Skeletal muscle cell (primary cell): ENCODE data around the gene DOK7.

Source experiments
- DNase-seq: peaks from one replicate; pipeline ENCODE4 v3.0.0-alpha.2; 2010; ENCODE audit warnings: low read depth
- H3K4me3 ChIP-seq: 2 replicates; pipeline ENCODE4 v1.5.1; 2011; ENCODE audit warnings: low read depth, mild to moderate bottlenecking, control low read depth, low read length, moderate library complexity

DOK7 gene

DNA sequence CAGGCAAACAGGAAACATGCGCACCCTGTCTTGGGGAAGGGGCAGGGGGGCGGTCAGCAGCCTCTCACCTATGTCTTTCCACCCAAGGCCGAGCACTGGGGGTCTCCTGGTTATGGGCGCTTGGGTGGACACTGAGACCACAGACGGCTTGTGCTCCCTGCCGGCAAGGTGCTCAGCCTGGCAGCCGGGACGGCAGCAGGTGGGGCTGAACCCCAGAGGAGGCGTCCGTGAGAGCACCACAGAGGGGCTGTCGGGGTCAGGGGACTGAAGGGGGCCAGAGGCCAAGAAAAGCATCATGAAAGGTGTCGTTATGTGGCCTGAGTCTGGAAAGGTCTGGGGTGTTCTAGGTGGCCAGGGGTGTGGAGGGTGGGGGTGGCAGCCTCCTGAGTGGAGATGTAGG is 19.6 kb downstream of the DOK7 start:
- H3K4me3 ChIP-seq = no peak overlapping the region
- no peak for DNase-seq

DNA sequence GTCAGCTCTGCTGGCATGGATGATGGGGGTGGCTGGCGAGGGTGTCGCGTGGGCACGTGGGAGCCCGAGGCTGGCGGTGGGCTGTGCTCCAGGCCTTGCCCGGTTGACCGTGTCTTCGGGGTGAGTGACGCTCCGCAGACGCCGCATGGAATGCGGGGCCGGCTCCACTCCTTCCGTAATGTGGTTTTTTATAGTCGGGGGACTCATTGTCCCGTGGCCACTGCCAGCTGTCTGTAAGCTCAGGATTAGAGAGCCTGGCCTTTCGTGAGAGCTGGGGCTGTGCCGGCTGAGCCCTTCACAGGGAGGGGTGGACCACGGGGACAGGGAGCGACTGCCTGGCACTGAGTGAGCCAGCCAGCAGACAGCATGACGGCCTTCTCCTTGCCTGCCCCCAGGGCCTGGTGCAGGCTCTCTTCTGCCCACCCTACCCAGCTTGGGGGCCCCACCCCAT is 20.4 kb downstream of the DOK7 start:
- H3K4me3 ChIP-seq = no peak overlapping the region
- no peak for DNase-seq

DNA sequence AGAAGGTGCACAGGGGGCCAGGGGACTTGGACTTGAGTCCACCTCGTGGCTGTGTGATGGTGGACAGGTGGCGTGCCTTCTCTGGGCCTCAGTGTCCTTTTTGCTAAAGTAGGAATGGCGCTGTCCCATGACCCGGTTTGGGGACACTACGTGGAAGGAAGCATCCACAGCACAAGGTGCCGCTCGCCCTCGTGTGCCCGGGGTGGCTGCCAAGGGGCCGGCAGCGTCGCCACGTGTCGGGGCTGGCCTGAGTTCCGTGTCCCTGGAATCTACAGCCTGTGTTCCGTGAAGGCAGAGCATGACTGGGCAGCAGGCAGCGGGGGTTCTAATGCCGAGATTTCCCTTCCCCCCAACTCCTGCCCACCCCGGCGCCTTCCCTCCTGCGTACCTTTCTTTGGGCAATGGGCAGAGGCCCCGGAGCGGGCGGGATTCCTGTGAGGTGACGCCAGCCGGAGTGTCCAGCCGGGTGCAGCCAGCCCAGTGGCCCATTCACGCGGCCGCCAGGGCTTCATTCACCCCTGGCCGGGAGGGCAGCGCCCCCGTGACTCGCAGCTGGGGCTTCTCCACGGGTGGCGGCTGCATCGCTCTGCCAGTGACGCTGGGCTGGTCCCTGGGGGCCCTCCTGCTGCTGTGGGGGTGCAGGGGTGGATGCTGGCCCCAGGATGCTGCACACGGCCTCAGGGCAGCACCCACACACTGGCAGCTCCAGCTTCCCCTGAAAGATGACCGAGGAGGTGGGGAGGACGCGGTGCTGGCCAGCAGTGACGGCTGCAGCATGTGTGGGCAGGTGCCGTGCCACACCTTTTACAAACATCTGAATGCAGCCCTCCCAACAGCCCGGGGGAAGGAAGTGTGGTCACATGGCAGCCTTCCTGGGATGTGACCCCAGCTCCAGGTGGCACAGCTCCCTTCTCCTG is 21.2 kb downstream of the DOK7 start:
- H3K4me3 ChIP-seq = no peak overlapping the region
- no peak for DNase-seq

DNA sequence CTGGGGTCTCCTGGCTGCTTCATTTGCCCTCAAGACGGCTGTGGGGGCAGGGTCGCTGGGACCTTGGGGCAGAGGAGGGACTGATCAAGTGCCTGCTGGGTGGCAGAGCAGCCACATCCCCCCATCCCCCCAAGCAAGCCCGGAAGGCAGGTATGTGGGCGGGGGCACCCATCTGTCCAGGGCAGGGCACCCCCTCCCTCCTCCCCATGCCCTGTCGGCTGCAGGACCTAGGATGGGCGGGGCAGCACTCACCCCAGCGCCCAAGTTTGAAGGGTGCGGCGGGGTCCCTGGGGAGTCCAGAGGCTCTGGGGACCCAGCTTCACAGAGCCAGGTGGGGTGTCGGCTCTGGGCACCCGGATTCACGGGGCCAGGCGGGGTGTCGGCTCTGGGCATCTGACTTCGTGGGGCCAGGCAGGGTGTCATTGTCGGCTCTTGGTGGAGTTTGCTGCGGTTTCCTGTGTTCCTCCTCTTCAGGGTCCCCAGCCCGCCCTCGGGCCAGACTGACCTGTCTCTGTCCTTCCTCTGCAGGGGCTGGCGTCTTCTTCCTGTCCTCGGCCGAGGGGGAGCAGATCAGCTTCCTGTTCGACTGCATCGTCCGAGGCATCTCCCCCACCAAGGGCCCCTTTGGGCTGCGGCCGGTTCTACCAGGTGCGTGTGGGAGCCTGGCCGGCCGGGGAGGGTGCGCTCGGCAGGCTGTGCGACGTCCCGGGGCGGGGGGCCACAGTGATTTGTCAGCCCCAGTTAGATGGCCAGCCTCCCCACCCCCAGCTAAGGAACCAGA is 22.1 kb downstream of the DOK7 start:
- no peak for DNase-seq
- no peak overlapping the region for H3K4me3 ChIP-seq

DNA sequence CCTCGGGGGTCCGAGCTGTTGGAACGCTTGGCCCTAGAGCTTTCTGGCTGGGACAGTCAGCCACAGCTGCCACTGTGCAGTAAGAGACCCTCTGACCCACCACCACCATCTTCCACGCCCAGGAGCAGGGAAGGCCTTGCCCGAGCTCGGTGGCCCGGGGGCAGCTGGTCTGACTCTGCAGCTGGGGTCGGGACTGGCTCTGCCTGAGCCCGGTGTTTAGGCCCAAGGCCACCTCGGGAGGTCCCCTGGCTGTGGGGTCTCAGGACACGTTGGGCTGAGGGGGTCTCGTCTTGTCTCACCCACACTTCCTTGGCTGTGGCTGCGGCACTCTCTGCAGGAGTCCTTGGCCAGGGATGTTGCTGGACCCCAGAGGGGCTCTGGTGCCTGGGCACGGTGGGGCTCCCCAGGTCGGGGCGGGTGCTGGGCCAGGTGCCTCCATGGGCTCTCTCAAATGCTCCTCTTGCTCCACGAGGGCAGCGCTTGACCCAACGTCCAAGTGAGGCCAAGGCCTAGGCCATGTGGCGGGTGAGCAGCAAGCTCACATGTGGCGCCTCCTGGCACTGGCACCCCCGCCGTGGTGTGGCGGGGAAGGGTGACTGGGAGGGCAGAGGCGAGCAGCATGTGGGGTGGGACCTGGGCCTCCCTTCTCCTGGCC is 22.9 kb downstream of the DOK7 start:
- no peak for DNase-seq
- H3K4me3 ChIP-seq = no peak overlapping the region

DNA sequence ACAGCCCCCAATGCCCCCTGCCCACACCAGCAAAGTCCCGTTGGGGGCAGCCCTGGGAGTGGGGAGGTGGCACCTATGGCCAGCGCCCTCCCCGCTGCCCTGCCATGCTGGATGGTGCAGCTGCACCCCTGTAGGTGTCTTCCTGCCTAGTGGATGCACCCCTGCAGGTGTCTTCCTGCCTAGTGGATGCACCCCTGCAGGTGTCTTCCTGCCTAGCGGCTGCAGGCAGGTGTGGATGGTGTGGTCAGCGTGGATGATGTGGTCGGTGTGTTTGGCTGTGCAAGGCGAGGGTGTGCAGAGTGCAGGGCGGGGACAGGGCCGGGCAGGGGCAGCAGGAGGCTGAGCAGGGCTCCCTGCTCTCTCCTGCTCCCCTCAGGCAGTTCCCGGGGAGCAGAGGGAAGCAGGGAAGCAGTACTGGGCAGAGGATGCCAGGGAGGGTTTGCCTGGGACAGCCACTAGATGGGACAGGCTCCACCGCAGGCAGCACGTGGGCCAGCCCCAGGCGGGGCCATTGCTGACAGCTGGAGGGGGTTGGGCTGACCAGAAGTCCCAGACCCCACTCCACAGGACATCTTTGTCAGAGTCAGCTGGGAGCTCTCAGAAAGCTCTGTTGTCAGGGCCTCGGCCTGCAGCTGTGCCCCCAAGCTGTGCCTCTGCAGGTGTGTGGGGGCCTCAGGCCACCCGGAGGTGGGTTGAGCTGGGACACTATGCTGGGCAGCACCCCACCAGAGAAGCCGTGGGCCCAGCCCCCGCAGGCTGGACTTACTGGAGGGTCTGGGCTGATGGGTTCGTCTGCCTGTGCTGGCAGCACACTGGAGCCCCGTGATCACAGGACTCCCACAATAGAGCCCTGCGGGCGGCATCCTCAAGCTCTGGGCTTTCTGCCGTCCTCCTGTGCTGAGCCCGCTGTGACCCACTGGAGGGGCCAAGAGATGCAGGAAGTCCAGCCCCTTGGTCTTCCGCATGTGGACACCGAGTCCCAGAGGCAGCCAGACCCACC is 23.7 kb downstream of the DOK7 start:
- no peak overlapping the region for H3K4me3 ChIP-seq
- DNase-seq = no peak

DNA sequence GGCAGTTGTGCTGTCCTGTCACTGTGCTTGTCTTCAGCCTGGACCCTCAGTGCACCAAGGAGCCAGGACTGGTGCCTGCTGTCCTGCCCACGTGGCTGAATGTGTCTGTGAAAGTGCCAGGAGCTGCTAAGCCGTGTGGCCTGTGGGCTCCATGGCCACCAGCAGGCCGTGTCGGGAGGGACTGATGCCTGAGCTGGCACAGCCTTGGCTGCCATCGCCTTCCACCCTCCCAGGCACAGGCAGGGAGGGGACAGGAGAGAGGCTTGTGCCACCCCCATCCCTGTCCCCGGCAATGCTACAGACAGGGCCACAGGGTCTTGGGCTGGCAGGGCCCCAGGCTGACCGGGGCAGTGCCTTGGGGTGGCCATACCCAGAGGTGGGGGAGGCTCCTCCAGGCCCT is 24.8 kb downstream of the DOK7 start:
- H3K4me3 ChIP-seq = no peak overlapping the region
- DNase-seq = no peak

DNA sequence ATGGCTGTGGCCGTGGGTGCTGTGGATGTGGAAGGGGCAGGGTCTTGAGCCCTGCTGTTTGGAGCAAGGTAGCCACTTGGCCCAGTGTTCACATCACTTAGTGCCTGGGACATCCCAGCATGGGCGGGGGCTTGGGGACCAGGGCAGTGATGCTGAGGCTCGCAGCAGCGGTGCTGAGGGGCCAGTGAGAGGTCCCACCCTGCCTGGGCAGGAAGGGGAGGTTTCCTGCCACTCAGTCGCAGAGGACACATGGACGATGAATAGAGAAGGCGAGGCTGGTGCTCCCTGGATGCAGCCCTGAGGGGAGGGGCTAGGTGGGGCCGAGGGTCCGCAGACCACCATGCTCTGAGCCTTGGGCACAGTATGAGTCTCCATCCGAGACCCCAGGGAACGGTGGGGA is 25.7 kb downstream of the DOK7 start:
- no peak for DNase-seq
- H3K4me3 ChIP-seq = no peak overlapping the region

DNA sequence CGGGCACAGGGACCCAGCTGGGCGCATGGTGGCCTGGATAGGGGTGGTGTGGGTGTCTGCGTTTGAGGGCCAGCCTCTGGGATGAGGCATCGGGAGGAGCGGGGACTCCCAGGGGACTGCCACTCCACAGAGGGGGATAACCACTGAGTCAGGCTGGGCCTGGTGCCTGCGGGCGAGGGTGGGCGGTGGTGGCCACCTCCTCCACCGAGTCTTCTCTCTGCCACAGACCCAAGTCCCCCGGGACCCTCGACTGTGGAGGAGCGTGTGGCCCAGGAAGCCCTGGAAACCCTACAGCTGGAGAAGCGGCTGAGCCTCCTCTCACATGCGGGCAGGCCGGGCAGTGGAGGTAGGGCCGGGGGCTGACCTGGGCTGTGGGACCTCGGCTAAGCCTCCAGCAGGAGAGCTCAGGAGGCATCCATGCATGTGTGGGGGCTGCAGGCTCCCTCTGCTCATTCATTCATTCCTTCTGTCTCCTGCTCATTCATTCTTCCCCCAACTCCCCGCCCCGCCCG is 26.4 kb downstream of the DOK7 start:
- DNase-seq = no peak
- H3K4me3 ChIP-seq = no peak overlapping the region

DNA sequence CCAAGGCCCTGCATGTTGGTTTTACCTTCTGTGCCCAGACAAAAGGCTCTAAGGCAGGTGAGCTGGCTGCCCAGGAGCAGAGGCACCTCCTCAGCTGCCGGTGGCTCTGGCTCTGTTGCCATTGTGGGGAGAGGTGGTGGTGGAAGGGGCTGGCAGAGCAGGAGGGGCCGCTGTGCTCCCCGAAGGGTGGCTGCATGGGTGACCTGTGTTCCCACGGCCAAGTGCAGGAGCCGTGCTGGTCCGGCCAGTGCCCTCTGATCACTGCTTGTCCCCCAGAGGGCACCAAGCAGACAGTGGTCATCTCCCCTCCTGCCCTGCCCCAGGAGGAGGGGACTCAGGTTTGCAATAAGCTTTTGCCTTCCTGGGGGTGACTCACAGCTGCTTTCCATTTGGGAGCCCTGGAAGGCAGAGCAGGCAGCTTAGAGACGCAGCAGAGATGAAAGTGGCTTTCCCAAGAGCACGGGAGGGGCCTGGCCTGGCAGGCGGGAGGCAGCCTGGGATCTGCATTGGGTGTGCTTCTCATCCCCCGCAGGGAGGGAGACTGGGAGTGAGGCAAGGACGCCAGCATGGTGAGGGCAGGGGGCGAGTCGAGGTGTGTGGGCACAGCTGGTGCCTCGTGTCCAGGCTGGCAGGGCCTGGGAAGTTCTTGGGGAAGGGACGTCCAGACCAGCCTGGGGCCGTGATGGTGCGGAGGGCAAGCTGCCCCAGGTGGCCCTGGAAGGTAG is 28.7 kb downstream of the DOK7 start:
- DNase-seq = no peak
- no peak overlapping the region for H3K4me3 ChIP-seq

DNA sequence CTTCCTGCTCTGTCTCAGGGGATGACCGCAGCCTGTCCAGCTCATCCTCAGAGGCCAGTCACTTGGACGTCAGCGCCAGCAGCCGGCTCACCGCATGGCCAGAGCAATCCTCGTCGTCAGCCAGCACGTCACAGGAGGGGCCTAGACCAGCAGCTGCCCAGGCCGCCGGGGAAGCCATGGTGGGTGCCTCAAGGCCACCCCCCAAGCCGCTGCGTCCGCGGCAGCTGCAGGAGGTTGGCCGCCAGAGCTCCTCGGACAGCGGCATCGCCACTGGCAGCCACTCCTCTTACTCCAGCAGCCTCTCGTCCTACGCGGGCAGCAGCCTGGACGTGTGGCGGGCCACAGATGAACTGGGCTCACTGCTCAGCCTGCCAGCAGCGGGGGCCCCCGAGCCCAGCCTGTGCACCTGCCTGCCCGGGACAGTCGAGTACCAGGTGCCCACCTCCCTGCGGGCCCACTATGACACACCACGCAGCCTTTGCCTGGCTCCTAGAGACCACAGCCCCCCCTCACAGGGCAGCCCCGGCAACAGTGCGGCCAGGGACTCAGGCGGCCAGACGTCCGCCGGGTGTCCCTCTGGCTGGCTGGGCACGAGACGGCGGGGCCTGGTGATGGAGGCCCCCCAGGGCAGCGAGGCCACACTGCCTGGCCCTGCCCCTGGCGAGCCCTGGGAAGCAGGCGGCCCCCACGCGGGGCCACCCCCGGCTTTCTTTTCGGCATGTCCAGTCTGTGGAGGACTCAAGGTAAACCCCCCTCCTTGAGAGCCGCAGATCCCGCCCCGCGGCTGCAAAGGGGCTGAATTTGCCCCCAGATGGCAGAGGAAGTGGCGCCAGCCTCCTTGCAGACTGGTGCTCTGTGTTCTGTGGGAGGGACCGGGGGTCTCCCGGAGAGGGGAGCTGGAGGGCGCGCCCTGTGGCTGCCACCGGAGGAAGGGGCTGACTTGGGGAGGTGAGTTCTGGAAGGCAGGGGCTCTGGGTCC is 29.9 kb downstream of the DOK7 start:
- no peak for DNase-seq
- no peak overlapping the region for H3K4me3 ChIP-seq

DNA sequence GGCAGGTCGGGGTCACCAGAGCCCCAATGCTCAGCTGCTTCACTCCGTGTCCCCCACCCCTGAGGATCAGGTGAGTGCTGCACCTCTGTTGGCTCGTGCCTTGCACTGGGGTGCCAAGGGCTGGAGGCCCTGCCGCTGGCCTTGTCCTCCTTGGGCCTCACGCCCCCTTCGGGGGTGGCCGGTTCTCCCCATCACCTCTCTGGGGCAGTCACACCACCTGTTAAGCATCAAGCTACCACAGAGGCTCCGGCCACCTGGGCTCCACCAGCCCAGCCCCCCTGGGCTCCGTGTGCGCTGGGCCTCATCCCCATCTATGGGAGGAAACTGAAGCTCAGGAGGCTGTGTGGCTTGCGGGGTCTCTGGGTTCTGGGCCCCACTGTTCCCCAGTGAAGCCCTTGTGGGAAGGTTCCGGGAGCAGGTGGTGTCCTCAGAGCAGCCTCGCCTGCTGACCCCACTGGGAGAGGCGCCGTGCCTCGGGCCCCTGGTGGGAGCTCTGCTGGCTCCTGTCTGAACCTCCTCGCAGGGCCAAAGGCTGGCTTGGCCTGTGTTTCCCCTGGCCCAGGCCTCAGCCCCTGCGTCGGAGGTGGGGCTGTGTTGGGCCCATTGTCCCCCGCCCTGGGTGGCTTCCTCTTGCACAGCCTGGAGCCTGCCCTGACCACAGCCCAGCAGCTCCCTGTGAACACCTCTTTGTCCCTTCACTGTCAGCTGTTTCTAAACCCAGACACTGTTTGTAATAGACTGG is 30.8 kb downstream of the DOK7 start:
- no peak overlapping the region for H3K4me3 ChIP-seq
- DNase-seq = no peak

DNA sequence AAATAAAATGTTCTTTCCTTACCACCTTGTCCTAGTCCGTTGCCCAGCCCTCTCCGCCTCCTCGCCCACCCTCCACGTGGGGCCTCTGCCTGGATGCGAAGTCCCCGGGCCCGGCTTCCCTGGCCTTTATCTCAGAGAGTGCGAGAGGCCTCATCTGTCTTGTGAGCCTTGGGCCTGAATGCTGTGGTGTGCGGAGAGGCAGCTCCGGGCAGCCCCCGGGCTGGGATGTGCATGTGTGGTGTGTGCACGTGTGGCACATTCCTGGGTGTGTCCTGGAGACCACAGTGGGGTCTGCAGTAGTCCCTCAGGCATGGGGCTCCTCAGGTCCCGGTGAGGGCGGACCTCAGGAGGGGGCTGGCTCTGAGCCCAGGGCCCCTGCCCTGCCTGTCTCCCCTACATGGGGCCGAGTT is 31.4 kb downstream of the DOK7 start:
- H3K4me3 ChIP-seq = no peak overlapping the region
- no peak for DNase-seq

DNA sequence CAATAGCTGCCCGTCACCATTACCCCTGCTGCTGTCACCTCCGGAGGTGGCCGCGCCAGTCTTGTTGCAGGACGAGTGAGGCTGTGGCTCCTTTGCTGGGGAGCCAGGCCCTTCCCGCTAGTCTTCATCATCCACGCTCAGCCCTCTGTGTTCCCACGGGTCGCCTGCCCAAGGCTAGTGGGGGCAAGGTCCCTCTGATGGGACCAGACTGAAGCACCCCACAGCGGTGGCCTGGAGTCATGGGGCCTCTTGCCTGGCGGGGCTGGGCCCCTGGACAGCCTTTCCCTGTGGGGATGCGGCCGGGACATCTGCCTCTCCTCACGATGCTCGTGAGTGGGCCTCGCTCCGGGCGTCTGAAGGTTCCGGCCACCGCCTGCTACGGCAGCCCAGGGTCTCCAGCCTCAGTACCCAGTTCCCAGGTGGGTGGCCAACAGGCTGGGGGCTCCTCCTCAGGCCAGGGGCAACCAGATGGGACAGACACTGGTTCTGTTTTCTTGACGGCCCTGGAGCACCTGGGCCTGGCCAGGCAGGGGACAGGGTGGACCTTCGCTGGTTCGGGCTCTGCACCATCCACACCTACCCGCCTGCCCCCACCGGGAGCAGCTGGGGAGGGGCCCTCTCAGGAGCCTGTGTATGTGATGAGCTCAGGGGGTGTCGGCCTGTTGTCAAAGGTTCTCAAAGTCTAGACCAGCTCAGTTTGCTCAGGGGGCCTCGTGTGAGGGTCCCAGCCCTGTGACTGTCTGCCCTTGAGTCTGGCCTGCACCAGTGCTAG is 32.3 kb downstream of the DOK7 start:
- no peak overlapping the region for H3K4me3 ChIP-seq
- DNase-seq = no peak

DNA sequence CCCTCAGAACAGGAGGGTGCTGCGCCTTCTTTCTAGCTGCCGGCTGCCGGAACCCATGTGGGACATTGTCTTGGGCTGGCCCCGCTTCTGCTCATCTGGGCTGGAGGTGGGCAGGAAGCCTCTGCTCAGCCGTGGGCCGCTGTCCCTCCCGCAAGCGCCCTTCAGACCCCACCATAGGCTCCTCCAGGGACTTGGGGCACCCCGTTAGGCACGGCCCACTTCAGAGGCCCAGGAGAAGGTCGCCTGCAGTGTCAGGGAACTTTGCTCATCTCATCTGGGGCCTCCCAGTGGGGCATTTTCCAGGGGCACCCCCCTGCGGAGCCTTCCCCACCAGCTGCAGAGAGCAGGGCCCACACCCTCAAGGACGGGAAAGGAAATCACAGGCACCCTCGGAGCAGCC is 32.9 kb downstream of the DOK7 start:
- no peak overlapping the region for H3K4me3 ChIP-seq
- DNase-seq = no peak

DNA sequence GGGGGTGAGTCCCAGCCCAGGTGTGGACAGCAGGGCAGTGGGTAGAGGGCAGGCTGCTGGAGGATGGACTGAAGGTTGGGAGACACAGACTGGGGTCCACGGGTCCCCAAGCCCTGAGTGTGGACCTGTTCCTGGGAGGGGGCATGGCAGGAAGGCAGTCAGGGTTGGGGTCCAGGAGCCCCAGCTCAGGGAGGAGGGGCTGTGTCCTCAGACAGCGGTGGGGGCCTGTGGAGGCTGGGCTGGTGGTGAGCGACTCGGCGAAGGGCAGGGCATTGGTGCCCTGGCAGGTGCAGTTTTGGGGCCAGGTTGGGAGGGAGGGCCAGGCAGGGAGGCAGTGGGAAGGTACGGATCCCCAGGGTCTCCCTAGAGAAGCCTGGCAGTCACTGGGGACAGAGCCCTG is 34.0 kb downstream of the DOK7 start:
- no peak overlapping the region for H3K4me3 ChIP-seq
- no peak for DNase-seq
